Sigmoid colon (tissue), 4 donors: ENCODE data around the gene SPATA2L.

Source experiments
- EP300 ChIP-seq, 4 donors: sonication (generic); formaldehyde crosslinking; IDR thresholded peaks; one replicate each; pipeline ENCODE4 v1.6.1; 2017; ENCODE audit warnings: antibody characterized with exemption in 4 of 4
- POLR2A ChIP-seq, 2 donors: fragments of 450-650 bp; IDR thresholded peaks; one replicate each; pipeline ENCODE4 v1.6.1; 2016; ENCODE audit warnings: antibody characterized with exemption in 2 of 2, mild to moderate bottlenecking in 2 of 2, moderate library complexity in 2 of 2
- POLR2AphosphoS5 ChIP-seq, 4 donors: sonication (generic); formaldehyde crosslinking; IDR thresholded peaks; one replicate each; pipeline ENCODE4 v1.6.1; 2017; ENCODE audit warnings: antibody characterized with exemption in 4 of 4
- TF ChIP-seq, protein P1 (sequence below), 4 experiments: fragments of 450-650 bp in 3 of 4; fragments of 200-600 bp in 1 of 4; IDR thresholded peaks; one replicate each; pipeline ENCODE4 v1.5.1; 2016 to 2019; ENCODE audit warnings: antibody characterized with exemption in 4 of 4, mild to moderate bottlenecking in 3 of 4, moderate library complexity in 2 of 4

DNA sequence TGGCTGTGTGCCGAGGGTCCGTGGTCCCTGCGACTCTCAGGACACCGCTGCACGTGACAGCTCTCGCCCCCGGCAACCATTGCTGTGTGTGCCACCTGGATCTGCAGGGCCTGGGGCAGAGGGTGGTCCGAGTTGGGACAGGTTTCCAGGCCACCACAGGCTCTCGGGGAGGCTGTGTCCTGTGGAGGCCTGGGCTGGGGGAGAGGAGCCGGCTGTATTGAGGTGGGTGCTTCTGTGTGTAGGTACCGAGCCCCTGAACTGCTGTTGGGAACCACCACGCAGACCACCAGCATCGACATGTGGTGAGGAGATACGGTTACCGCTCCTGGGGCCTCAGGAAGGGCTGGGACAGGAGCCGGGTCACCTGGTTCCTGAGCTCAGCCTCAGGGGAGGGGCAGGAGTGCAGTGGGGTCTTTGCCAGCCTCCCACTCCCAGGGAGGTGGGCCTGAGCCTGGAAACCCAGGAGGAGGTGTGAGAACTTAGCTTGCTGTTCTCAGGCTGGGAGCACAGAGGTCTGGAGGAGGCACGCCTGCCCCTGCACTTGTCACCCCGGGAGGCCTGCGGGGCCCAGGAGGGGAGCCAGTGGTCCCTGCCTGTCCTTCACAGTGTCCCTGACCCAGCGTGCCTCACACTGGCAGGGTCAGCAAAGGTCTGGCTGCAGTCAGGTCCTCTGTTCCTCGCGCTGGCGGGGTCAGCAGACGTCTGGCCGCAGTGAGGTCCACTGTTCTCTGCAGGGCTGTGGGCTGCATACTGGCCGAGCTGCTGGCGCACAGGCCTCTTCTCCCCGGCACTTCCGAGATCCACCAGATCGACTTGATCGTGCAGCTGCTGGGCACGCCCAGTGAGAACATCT is 7.3 kb downstream of the SPATA2L start:
- TF ChIP-seq, protein P1, sequence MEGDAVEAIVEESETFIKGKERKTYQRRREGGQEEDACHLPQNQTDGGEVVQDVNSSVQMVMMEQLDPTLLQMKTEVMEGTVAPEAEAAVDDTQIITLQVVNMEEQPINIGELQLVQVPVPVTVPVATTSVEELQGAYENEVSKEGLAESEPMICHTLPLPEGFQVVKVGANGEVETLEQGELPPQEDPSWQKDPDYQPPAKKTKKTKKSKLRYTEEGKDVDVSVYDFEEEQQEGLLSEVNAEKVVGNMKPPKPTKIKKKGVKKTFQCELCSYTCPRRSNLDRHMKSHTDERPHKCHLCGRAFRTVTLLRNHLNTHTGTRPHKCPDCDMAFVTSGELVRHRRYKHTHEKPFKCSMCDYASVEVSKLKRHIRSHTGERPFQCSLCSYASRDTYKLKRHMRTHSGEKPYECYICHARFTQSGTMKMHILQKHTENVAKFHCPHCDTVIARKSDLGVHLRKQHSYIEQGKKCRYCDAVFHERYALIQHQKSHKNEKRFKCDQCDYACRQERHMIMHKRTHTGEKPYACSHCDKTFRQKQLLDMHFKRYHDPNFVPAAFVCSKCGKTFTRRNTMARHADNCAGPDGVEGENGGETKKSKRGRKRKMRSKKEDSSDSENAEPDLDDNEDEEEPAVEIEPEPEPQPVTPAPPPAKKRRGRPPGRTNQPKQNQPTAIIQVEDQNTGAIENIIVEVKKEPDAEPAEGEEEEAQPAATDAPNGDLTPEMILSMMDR (IDR thresholded peaks at IDR 0.05): no peak
- TF ChIP-seq EP300 (IDR thresholded peaks at IDR 0.05) (no peak), POLR2AphosphoS5 (IDR thresholded peaks at IDR 0.05) (no peak), POLR2A (IDR thresholded peaks at IDR 0.05) (no peak)
